Transverse colon (tissue), 4 donors: ENCODE results near the gene IP6K2. TPM values are rescaled to one million over a fixed set of nuclear protein-coding genes. Genes with fewer than 3 reads are reported as not detected.

ENCODE experiments used
- DNase-seq: peaks from one replicate; pipeline ENCODE4 v3.0.0-alpha.2; 2019
- H3K27ac ChIP-seq, 4 donors: fragments of 200-600 bp; sonication (generic); 2 replicates each; pipeline ENCODE4 v1.5.1; 2016 to 2018; ENCODE audit warnings: inconsistent platforms in 4 of 4
- H3K27me3 ChIP-seq: fragments of 200-600 bp; sonication (generic); 2 replicates; pipeline ENCODE4 v1.5.1; 2017; ENCODE audit warnings: inconsistent platforms
- H3K36me3 ChIP-seq, 4 donors: fragments of 200-600 bp; sonication (generic); 2 replicates each; pipeline ENCODE4 v1.5.1; 2017 to 2019; ENCODE audit warnings: inconsistent platforms in 4 of 4
- H3K4me1 ChIP-seq, 4 donors: fragments of 200-600 bp; sonication (generic); 2 replicates each; pipeline ENCODE4 v1.5.1; 2017 to 2020; ENCODE audit warnings: inconsistent platforms in 4 of 4
- H3K4me3 ChIP-seq, 4 donors: fragments of 200-600 bp; sonication (generic); 1 replicate in 1 of 4; 2 replicates in 3 of 4; pipeline versions ENCODE4 v1.5.1 to v1.6.1; 2017 to 2019; ENCODE audit warnings: inconsistent platforms in 4 of 4
- H3K9me3 ChIP-seq, 2 donors: fragments of 200-600 bp; sonication (generic); 2 replicates each; pipeline ENCODE4 v1.5.1; 2017 to 2019; ENCODE audit warnings: inconsistent platforms in 2 of 2
- CTCF ChIP-seq, 5 experiments: fragments of 200-600 bp in 3 of 5; fragments of 450-650 bp in 2 of 5; sonication (generic) in 3 of 5; IDR thresholded peaks; 1 replicate in 2 of 5; 2 replicates in 3 of 5; pipeline ENCODE4 v1.5.1; 2016 to 2017; ENCODE audit warnings: antibody characterized with exemption in 5 of 5, inconsistent platforms in 3 of 5, mild to moderate bottlenecking in 2 of 5, moderate library complexity in 1 of 5
- EP300 ChIP-seq: sonication (generic); formaldehyde crosslinking; IDR thresholded peaks from one replicate; pipeline ENCODE4 v1.6.1; 2017; ENCODE audit warnings: antibody characterized with exemption, low read depth
- POLR2A ChIP-seq: fragments of 450-650 bp; IDR thresholded peaks from one replicate; pipeline ENCODE4 v1.6.1; 2016; ENCODE audit warnings: antibody characterized with exemption, mild to moderate bottlenecking, moderate library complexity
- POLR2AphosphoS5 ChIP-seq, 3 donors: sonication (generic); formaldehyde crosslinking; IDR thresholded peaks; one replicate each; pipeline ENCODE4 v1.6.1; 2016; ENCODE audit warnings: antibody characterized with exemption in 3 of 3
- WGBS, 2 donors: methylation state at CpG; one replicate each; pipeline ENCODE4 v1.1.5; 2018; ENCODE audit warnings: low coverage in 1 of 2; 5-methylcytosine and 5-hydroxymethylcytosine counted together
- in situ Hi-C, 4 donors: fragments of 200-750 bp; cut with MboI; loops; one replicate each; pipeline versions ENCODE4 v1.15.0 to v1.15.1; 2017; ENCODE audit warnings: low sequenced_read_pairs in 3 of 4, low pct_ligation_motif_present in 1 of 4, low pct_unique_long_range_greater_than_20kb in 1 of 4
- intact Hi-C: fragments of 100-400 bp; cut with DNase I; formaldehyde crosslinking; loops from one replicate; pipeline ENCODE4 v1.15.1; 2023; ENCODE audit warnings: low total_unique reads
- total RNA-seq, 4 donors: library from RNA; depleted of rRNA; stranded (reverse); fragments of >200 nt; gene quantifications; one replicate each; pipeline ENCODE4 v1.1.0, GENCODE V29; 2016

IP6K2 gene
- total RNA-seq, 4 donors from 2014 or later, result 169 to 255 (median 225) TPM

- Histone ChIP-seq H3K4me1 (no peaks in the 10 kb centered on the region), H3K4me3 (no peak overlapping the region), H3K27me3 (no peaks in the 10 kb centered on the region), H3K36me3 (no peaks in the 10 kb centered on the region), H3K27ac (no peak overlapping the region), H3K9me3 (no peaks in the 10 kb centered on the region)
- in situ Hi-C loops (no loop called here), intact Hi-C loops (no loop called here)
- TF ChIP-seq EP300 (no peak), CTCF (IDR thresholded peaks at IDR 0.05) (no peak), POLR2AphosphoS5 (IDR thresholded peaks at IDR 0.05) (no peak), POLR2A (no peak)
- DNase-seq, result no peak
- 91% methylated on average over 17 of the region's 22 CpGs; no CpG with 5 or more reads in 1 of the 2 donors for WGBS, 2 donors
Observed at GRCh38 chr3:48644898-48645760, 71.9 kb downstream of the IP6K2 start.

GRCh38 chr3:48642605-48643004, 74.4 kb downstream of the IP6K2 start:
- TF ChIP-seq POLR2A (no peak), POLR2AphosphoS5 (IDR thresholded peaks at IDR 0.05) (no peak), CTCF (IDR thresholded peaks at IDR 0.05) (no peak), EP300 (no peak)
- no peaks in the 10 kb centered on the region for H3K9me3 ChIP-seq
- no peak overlapping the region for H3K4me3 ChIP-seq
- no peaks in the 10 kb centered on the region for H3K4me1 ChIP-seq
- in situ Hi-C loops, result no loop called here
- intact Hi-C loops, result no loop called here
- H3K27me3 ChIP-seq, result no peaks in the 10 kb centered on the region
- no peak overlapping the region for H3K27ac ChIP-seq
- no peaks in the 10 kb centered on the region for H3K36me3 ChIP-seq
- 92% methylated on average over 12 of the region's 12 CpGs; no CpG with 5 or more reads in 1 of the 2 donors for WGBS, 2 donors
- no peak for DNase-seq

GRCh38 chr3:48641396-48641795, 75.6 kb downstream of the IP6K2 start:
- DNase-seq, result no peak
- Histone ChIP-seq H3K9me3 (no peaks in the 10 kb centered on the region), H3K4me1 (peaks cover 2 to 6% (median 3%) of the 10 kb centered on the region in 4 donors), H3K36me3 (no peaks in the 10 kb centered on the region), H3K27me3 (no peaks in the 10 kb centered on the region), H3K4me3 (no peak overlapping the region), H3K27ac (no peak overlapping the region)
- in situ Hi-C loops, result no loop called here
- no peak for TF ChIP-seq POLR2A
- no peak for TF ChIP-seq EP300
- no peak for TF ChIP-seq CTCF (IDR thresholded peaks at IDR 0.05)
- TF ChIP-seq POLR2AphosphoS5 (IDR thresholded peaks at IDR 0.05), result no peak
- 85% methylated on average over 3 of the region's 3 CpGs; no CpG with 5 or more reads in 1 of the 2 donors for WGBS, 2 donors
- intact Hi-C loops, result no loop called here

GRCh38 chr3:48639944-48640606, 76.9 kb downstream of the IP6K2 start:
- H3K4me3 ChIP-seq, result no peak overlapping the region
- H3K27ac ChIP-seq, result no peak overlapping the region
- H3K36me3 ChIP-seq, result no peaks in the 10 kb centered on the region
- 89% methylated on average over 30 of the region's 38 CpGs; no CpG with 5 or more reads in 1 of the 2 donors for WGBS, 2 donors
- TF ChIP-seq EP300 (no peak), POLR2A (no peak), CTCF (IDR thresholded peaks at IDR 0.05) (no peak)
- in situ Hi-C loops (no loop called here), intact Hi-C loops (no loop called here)
- H3K9me3 ChIP-seq, result no peaks in the 10 kb centered on the region
- H3K27me3 ChIP-seq, result no peaks in the 10 kb centered on the region
- DNase-seq, result no peak
- H3K4me1 ChIP-seq, result peaks cover 8 to 13% (median 9%) of the 10 kb centered on the region in 4 donors
